Measurements from ENCODE around the gene SEZ6.

The SEZ6 gene

DNA sequence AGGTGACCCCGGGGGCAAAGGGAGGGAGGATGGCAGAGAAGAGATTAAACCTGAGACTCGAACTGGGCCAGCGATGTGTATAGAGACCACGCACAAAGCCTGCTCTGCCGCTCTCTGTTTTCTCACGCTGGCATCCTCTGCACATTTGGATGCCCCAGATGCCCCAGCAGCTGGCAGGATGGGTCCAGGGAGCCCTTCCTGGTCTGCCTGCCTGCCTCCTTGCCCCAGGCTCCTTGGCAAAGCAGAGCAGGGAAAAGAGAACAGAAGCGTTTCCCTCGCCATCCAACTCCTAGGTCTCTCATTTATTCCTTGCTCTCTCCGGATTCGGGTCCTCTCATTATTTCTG is 31.9 kb upstream of the SEZ6 start:
- DNase-seq (ENCODE audit: low spot score): no peak

GRCh38 chr17:29036584-29036983 is 30.8 kb upstream of the SEZ6 start:
- DNase-seq (ENCODE audit: low spot score): no peak

- DNase-seq (ENCODE audit: low spot score): no peak
Observed at GRCh38 chr17:29034510-29034909, 28.7 kb upstream of the SEZ6 start.

DNA sequence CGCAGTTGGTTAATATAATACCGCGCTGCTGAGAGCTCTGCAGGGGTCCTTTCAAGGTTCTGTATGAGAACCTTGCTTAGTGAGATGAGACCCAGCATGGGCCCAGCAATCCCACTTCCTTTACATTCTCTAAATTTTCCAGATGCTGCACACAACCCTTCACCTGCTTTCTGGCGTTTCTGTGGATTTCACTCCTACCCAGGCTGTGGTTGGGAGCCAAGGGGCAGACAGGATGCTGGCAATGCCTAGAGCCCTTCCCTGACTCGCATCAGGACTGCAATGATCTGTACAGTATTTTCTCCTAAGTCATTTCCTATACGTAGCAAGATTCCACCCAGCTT is 27.0 kb upstream of the SEZ6 start:
- DNase-seq (ENCODE audit: low spot score): no peak

- DNase-seq (ENCODE audit: low spot score): no peak
Observed at GRCh38 chr17:29032013-29032856, 26.4 kb upstream of the SEZ6 start.

GRCh38 chr17:29031488-29031887 is 25.7 kb upstream of the SEZ6 start:
- DNase-seq (ENCODE audit: low spot score): no peak

- DNase-seq (ENCODE audit: low spot score): no peak
Observed at GRCh38 chr17:29024316-29024952, 18.6 kb upstream of the SEZ6 start.

GRCh38 chr17:29022074-29022473 is 16.2 kb upstream of the SEZ6 start:
- no peak for DNase-seq (ENCODE audit: low spot score)

DNA sequence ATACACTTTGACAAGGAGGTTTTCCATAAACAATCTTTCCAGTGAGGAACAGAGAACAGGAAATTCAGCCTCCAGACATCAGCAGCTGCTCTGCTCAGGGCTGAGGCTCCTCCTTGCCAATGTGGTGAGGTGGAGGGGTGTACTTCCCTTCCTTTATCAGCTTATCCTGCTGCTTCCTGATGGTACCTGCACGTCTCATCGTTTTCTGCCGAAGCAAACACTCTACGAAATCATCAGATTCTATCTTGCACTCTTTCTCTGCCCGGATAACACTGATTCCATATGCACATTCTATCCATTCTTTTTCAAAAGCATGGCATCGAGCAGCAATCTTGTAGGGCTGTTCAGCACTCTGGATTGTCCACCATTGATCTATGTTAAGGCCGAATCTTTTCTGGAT is 15.4 kb upstream of the SEZ6 start:
- no peak for DNase-seq (ENCODE audit: low spot score)

DNA sequence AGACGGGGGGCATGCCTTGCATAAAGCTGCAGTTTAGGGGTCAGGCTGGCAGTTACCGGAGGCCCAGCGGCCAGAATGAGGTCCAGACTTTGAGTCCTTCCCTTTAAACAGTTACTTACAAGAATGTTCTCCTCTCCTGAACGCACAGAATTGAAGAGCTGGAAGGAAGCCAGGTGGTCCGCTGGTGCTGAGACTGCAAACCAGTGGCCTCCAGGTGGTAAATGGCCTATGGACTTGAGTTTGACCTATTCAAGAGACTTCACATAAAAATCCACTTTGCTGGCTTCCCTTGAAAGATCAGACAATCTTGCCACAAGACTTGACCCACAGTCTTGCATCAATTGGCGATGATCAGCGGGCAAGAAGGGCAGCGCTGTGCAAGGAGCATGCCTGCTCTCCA is 14.7 kb upstream of the SEZ6 start:
- no peak for DNase-seq (ENCODE audit: low spot score)

DNA sequence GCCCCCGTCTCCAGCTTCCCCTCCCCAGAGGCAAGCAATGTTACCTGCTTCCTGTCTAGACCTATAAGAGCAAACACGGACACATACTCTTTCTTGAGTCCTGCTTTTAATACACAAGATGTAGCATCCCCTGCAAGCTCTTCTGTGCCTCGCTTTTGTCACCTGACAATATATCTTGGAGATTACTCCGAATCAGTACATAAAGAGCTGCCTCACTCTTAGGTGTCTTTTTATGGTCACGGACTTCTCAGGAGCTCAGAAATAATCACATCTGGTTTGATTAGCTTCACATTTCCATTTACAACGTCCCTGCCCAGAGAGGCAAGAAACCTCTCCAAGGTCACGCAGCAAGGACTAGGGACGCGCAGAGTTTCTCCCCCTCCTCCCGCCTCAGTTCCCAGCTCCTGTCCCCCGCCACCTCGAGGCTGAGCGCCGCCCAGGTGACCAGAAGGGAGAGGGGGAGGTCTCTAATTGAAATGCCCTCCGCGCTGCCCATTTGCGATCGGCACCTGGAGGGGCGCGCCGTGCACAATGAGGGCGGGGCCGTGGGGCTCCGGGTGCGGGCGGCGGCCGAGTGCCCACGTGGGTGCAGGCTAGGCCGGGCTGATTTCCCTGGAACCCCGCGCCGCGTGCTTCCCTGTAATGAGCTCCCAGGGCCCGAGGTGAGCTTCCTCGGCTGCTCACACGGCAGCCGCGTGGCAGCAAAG is 13.8 kb upstream of the SEZ6 start:
- no peak for DNase-seq (ENCODE audit: low spot score)

DNA sequence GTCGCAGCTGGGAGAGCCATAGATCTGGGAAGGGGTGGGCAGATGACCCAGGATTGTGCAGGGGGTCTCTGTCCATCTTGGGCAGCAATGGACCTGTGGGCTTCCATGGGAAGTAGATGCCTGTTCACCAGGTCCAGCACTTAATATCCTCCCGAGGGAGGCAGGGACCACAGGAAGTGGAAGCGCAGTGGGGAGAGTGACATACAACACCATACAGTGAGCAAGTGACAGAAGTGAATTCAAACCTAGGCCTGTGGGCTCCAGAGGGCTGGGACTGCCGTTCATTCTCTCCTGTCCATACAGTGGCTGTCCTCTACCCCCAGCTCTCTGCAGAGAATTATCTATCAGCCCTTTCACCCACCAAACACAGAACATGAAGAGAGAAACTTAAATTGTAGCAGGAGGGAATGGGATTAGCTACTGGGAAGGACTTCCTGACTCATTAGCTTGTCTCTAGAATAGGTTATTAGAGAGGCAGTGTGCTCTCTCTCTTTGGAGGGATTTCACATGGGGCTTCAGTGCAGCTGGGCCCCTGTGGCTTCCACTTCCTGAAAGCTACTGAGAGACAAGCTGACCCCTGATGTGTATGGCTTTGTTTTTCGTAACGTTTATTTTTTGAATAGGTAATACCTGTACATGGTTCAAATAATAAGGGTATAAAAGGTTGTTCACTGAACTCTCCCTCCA is 13.1 kb upstream of the SEZ6 start:
- DNase-seq (ENCODE audit: low spot score): no peak

- DNase-seq (ENCODE audit: low spot score): no peak
Observed at GRCh38 chr17:29016345-29017210, 10.7 kb upstream of the SEZ6 start.

GRCh38 chr17:29014716-29015115 is 8.9 kb upstream of the SEZ6 start:
- no peak for DNase-seq (ENCODE audit: low spot score)

GRCh38 chr17:29012535-29012934 is 6.7 kb upstream of the SEZ6 start:
- DNase-seq (ENCODE audit: low spot score): no peak

DNA sequence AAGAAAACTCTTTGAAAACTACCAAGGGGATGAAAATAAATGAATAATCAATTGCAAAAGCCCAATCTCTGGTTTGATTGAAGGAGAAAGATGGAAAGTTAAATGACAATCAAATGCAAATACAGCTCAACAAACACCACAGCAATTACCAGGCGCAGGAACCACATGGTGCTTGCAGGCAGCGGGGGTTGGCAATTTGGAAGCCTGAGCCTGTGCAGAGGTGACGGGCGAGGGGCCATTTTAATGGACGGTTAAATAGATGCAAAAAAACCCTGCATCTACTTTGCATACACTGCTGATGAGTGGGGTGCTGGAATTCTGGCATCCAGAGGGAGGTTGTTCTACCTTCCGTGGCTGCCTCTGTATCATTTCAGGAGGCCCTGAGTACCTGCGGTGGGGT is 4.8 kb upstream of the SEZ6 start:
- no peak for DNase-seq (ENCODE audit: low spot score)

DNA sequence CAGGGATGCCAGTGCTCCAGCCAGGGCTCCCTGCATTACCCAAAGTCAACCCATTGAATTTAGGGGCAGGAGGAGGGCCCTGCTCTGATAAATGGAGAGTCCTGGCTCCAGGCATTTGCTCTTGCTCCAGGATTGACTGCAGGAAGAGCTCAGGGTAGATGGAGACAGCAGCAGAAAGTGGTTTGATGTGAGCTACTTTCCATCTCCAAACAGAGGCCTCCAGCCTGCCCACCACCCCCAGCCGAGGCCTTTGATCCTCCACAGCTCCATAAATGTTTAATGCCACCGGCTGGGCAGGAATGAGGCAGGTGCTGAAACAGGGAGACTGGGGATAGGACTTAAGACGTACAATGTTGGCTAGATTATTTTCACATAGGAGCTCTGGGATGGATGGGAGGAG is 4.3 kb upstream of the SEZ6 start:
- no peak for DNase-seq (ENCODE audit: low spot score)

GRCh38 chr17:29008591-29008990 is 2.8 kb upstream of the SEZ6 start:
- no peak for DNase-seq (ENCODE audit: low spot score)

DNA sequence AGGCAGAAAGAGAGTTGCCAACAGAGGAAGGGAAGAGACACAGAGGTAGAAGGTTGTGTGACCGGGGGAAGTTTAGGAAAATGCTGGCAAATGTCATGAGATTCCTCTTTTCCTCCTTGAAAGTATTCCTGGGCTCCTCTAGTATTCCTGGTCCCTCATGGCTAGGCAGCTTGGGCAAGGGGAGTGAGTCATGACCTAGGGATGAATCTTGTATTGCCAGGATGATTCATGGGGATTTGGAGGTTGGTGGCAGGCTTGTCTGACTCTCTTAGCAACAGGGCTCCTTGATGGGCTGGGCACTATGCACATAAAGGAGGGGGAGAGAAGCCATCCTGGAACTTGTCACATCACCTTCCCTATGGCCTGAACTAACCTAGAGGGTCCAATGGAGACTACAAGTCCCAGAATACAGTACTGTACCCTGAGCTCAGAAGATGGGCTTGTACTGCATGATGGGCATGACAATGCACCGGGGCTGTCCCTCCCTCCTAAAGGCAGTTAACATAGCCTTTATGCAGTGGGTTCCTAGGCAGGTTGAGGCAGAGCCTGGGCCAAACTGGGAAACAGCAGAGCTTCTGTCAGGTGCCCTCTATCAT is 2.1 kb upstream of the SEZ6 start:
- peak; percentile 27 for DNase-seq (ENCODE audit: low spot score)

GRCh38 chr17:29007456-29007855 is 1.6 kb upstream of the SEZ6 start:
- no peak for DNase-seq (ENCODE audit: low spot score)

DNA sequence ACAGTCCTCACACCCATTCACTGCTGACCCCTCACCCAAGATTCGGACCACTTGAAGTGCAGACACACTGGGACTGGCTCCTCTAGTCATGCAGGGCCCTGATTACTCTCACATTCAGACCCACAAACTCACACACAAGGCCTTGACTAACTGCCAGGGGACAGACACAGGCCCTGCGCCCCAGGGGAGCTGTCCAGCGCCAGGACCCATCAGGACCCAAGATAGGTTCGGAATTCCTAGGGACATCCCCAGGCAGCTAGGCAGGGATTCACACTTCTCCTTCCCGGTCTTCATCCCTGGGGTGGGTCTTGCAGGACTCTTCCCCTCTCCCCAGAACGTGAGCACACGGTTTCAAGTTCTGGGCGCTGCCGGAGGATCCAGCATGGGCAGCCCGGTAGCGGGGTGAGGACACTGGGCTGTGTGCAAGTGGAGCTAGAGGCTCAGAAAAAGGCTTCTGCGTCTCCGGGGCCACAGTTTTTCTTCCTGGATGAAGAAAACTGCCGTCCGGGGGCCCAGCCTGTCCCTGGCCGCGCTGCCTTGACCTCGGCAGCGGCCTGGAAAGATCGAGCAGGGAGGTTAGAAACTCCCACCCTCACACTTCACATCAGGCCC is 1.6 kb downstream of the SEZ6 start:
- DNase-seq (ENCODE audit: low spot score): no peak

Data from GM03348 (cell line).